T-helper 1 cell treated with Interleukin-12 subunit alpha and Interleukin-12 subunit beta and Interleukin-4 antibody, amounts not matched to agents 30 ng/mL and 1 ng/mL, for 36 hours (primary cell): ENCODE measurements around the gene SCMH1. TPM values are rescaled to one million over a fixed set of nuclear protein-coding genes. Genes with fewer than 3 reads are reported as not detected.
"Not testable (repeated sequence)": the region's sequence is repeated elsewhere in the genome, so short reads cannot be mapped to it uniquely, and the experiment has no call there.

Experiments
- intact Hi-C: fragments of 100-400 bp; cut with micrococcal nuclease; formaldehyde crosslinking; loops from one replicate; pipeline ENCODE4 v1.15.1; 2024
- total RNA-seq: library from RNA; stranded (reverse); gene quantifications from 2 replicates; pipeline ENCODE4 v1.2.3, GENCODE V29; 2022

The SCMH1 gene
- total RNA-seq, 1 donor from 2014 or later, result 11.7 TPM

GRCh38 chr1:41217441-41217840, 24.7 kb downstream of the SCMH1 start:
- intact Hi-C loops, result no loop called here

- intact Hi-C loops, result no loop called here
Observed at GRCh38 chr1:41215623-41216022, 26.5 kb downstream of the SCMH1 start.

GRCh38 chr1:41213341-41213740, 28.8 kb downstream of the SCMH1 start:
- intact Hi-C loops, result no loop called here

GRCh38 chr1:41211608-41212007, 30.5 kb downstream of the SCMH1 start:
- intact Hi-C loops, result not testable (repeated sequence)

- intact Hi-C loops, result not testable (repeated sequence)
Observed at GRCh38 chr1:41207053-41207452, 35.1 kb downstream of the SCMH1 start.

- intact Hi-C loops, result no loop called here
Observed at GRCh38 chr1:41200728-41201127, 41.4 kb downstream of the SCMH1 start.

GRCh38 chr1:41199375-41199774, 42.7 kb downstream of the SCMH1 start:
- intact Hi-C loops, result no loop called here

- intact Hi-C loops, result no loop called here
Observed at GRCh38 chr1:41192456-41193178, 49.5 kb downstream of the SCMH1 start.

- intact Hi-C loops, result no loop called here
Observed at GRCh38 chr1:41184446-41184845, 57.7 kb downstream of the SCMH1 start.

- intact Hi-C loops, result not testable (repeated sequence)
Observed at GRCh38 chr1:41178230-41178629, 63.9 kb downstream of the SCMH1 start.

- intact Hi-C loops, result no loop called here
Observed at GRCh38 chr1:41175546-41175945, 66.6 kb downstream of the SCMH1 start.

GRCh38 chr1:41174170-41174569, 67.9 kb downstream of the SCMH1 start:
- intact Hi-C loops, result no loop called here

GRCh38 chr1:41173651-41174050, 68.5 kb downstream of the SCMH1 start:
- intact Hi-C loops, result no loop called here

- intact Hi-C loops, result no loop called here
Observed at GRCh38 chr1:41171266-41171874, 70.7 kb downstream of the SCMH1 start.

- intact Hi-C loops, result no loop called here
Observed at GRCh38 chr1:41169799-41170180, 72.3 kb downstream of the SCMH1 start.

GRCh38 chr1:41169066-41169798, 72.9 kb downstream of the SCMH1 start:
- intact Hi-C loops, result no loop called here

- intact Hi-C loops, result no loop called here
Observed at GRCh38 chr1:41167667-41168066, 74.4 kb downstream of the SCMH1 start.

- intact Hi-C loops, result no loop called here
Observed at GRCh38 chr1:41164727-41165126, 77.4 kb downstream of the SCMH1 start.

- intact Hi-C loops, result no loop called here
Observed at GRCh38 chr1:41162441-41162840, 79.7 kb downstream of the SCMH1 start.

- intact Hi-C loops, result no loop called here
Observed at GRCh38 chr1:41161846-41162245, 80.3 kb downstream of the SCMH1 start.

- intact Hi-C loops, result no loop called here
Observed at GRCh38 chr1:41160498-41161110, 81.5 kb downstream of the SCMH1 start.

- intact Hi-C loops, result no loop called here
Observed at GRCh38 chr1:41158966-41159365, 83.1 kb downstream of the SCMH1 start.
